IPS DF 6.9 (cell line): ENCODE data around the gene ARRDC2.
A peak's percentile ranks its signal among the peaks of the same experiment; 100 is the strongest.

Source experiments
- DNase-seq: peaks from one replicate; pipeline ENCODE4 v3.0.0-alpha.2; 2013; ENCODE audit warnings: low read depth, low spot score
- H3K27ac ChIP-seq: one replicate; pipeline ENCODE4 v1.5.1; 2013; ENCODE audit warnings: low read length, control low read depth
- H3K27me3 ChIP-seq: 2 replicates; pipeline ENCODE4 v1.6.1; 2013; ENCODE audit warnings: mild to moderate bottlenecking, low read length; ENCODE audit not compliant: control insufficient read depth, insufficient read depth
- H3K36me3 ChIP-seq: 2 replicates; pipeline ENCODE4 v1.6.1; 2013; ENCODE audit warnings: low read length; ENCODE audit not compliant: control insufficient read depth, insufficient read depth
- H3K4me1 ChIP-seq: 2 replicates; pipeline ENCODE4 v1.6.1; 2013; ENCODE audit warnings: low read length; ENCODE audit not compliant: control insufficient read depth, insufficient read depth
- H3K4me3 ChIP-seq: 2 replicates; pipeline ENCODE4 v1.5.1; 2013; ENCODE audit warnings: mild to moderate bottlenecking, low read length
- H3K9me3 ChIP-seq: 2 replicates; pipeline ENCODE4 v1.6.1; 2013; ENCODE audit warnings: low read length, inconsistent platforms; ENCODE audit not compliant: control insufficient read depth, insufficient read depth
- WGBS: extraction: QIAGEN DNeasy Blood & Tissue Kit; methylation state at CpG from one replicate; pipeline ENCODE4 v1.1.7; 2013; ENCODE audit warnings: mixed read lengths, missing lambda C conversion rate; ENCODE audit not compliant: insufficient read length, insufficient coverage; 5-methylcytosine and 5-hydroxymethylcytosine counted together

The ARRDC2 gene

DNA sequence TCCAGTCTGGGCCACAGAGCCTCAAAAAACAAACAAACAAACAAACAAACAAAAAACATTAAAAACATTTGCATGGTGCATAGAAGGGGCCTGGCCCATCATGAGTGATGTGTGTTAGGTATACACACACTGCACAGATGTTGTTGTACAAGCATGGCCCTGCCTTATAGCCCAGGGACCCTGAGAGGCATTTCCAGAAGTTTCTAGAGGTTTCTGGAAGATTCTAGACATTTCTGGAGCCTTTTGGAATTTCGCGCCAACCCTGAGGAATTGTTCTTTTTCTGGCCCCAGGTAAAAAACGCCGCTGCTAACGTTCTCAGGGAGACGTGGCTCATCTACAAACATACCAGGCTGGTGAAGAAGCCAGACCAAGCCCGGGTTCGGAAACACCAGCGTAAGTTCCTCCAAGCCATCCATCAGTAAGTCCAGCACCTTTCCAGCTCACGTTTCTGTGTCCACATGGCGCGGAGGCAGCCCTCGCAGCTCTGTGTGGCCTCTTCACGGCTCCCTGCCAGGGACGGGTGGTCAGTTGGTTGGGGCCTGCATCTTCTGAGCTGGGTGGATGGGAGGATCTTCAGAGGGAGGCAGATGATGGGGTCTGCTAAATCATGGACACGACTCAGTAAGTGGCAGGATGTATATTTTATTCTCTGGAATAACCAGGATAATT is 18.4 kb upstream of the ARRDC2 start:
- H3K4me1 ChIP-seq = no peaks in the 10 kb centered on the region
- H3K9me3 ChIP-seq = no peaks in the 10 kb centered on the region
- no CpG with 5 or more reads among the region's 16 CpGs for WGBS
- no peak for DNase-seq
- H3K36me3 ChIP-seq = no peaks in the 10 kb centered on the region
- no peak overlapping the region for H3K4me3 ChIP-seq
- H3K27ac ChIP-seq = no peak overlapping the region
- H3K27me3 ChIP-seq = no peaks in the 10 kb centered on the region

DNA sequence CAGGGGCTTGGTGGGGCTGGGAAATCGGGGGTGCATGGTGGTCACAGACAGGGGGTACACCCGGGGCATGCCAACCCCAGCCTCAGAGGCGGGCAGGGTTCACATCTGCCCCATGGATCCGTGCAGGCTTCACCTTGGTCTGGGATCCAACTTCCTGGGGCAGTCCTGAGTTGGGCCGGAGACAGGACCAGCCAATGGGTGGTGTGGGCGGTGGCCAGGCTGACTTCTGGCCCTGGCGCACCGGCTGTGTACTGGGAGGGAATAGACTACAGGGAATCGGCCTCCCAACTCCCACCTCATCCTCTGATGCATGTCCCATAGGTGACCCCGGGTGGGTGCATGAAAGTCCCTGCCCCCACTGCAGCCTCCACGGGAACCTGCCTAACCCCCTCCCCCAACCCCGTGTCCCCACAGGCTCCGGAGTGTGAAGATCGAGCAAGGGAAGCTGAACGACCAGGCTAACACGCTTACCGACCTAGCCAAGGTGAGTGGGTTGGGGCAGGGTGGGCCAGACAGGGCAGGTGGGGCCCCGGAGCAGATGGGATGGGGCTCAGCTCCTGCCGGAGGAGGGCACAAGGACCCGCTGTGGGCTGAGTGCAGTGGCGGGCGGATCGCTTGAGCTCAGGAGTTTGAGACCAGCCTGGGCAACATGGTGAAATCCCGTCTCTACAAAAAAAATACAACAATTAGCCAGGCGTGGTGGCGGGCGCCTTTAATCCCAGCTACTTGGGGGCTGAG is 14.7 kb upstream of the ARRDC2 start:
- WGBS = no CpG with 5 or more reads among the region's 27 CpGs
- Histone ChIP-seq H3K36me3 (no peaks in the 10 kb centered on the region), H3K27ac (no peak overlapping the region), H3K9me3 (no peaks in the 10 kb centered on the region), H3K4me3 (no peak overlapping the region), H3K4me1 (peaks cover 4% of the 10 kb centered on the region; the same call in 1 of the 2 replicates), H3K27me3 (no peaks in the 10 kb centered on the region)
- no peak for DNase-seq

DNA sequence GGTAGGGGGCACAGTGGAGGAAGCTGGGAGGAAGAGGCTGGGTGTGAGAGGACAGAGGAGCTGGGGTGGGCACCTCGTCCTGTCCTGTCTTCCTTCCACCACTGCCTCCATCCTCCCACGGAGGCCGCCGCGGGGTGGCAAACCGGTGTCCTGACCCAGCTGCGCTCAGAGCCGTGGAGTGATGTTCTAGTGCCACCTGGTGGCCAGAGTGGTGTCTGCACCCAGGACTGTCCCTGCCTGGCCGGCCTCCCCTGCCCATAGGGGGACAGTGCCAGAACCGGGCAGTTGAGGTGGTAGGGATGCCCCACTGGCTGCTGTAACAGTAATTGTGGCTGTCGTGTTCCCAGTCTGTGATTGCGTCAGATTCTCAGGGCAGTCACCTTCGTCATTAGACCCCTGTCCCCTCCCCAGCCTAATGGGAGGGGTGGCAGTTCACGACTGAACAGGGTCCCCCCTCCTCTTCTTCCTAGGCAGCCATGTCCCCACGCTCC is 11.1 kb upstream of the ARRDC2 start:
- Histone ChIP-seq H3K36me3 (no peaks in the 10 kb centered on the region), H3K9me3 (no peaks in the 10 kb centered on the region), H3K27me3 (peaks cover 1% of the 10 kb centered on the region; the same call in 1 of the 2 replicates), H3K27ac (no peak overlapping the region), H3K4me1 (peaks cover 4% of the 10 kb centered on the region; the same call in 1 of the 2 replicates), H3K4me3 (no peak overlapping the region)
- no peak for DNase-seq
- no CpG with 5 or more reads among the region's 15 CpGs for WGBS

DNA sequence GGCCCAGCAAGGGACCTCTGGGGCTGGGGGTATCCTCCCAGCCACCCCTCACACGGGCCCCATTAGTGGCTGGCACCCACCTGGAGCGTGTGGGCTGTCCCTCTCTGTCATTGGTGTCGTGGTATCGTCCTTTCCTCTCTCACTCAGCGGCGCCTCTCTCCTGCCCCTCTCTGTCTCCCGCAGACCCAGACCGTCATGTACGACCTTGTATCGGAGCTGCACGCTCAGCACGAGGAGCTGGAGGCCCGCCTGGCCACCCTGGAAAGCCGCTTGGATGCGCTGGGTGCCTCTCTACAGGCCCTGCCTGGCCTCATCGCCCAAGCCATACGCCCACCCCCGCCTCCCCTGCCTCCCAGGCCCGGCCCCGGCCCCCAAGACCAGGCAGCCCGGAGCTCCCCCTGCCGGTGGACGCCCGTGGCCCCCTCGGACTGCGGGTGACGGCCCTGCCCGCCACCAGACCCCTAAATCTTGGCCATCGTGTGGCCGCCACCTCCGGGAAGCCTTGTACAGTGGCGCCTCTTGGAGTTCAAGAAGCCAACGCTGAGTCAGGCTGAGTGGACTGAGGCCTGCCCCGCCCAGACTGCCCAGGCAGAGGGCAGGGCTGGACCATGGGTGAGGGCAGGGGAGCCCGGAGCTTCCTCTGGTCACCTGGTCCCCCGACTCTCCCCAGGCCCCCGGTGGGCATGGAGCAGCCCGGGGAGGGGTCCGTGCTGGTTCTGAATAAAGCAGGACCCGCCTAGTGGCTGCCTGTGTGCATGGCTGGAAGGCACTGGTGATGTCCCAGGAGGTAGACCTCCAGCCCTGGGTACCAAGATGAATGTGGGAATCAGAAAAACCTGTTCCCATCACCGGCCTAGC is 9.8 kb upstream of the ARRDC2 start:
- no CpG with 5 or more reads among the region's 41 CpGs for WGBS
- H3K27me3 ChIP-seq = peaks cover 1% of the 10 kb centered on the region; the same call in 1 of the 2 replicates
- H3K9me3 ChIP-seq = no peaks in the 10 kb centered on the region
- H3K27ac ChIP-seq = no peak overlapping the region
- H3K36me3 ChIP-seq = no peaks in the 10 kb centered on the region
- no peak for DNase-seq
- peaks cover 4% of the 10 kb centered on the region; the same call in 1 of the 2 replicates for H3K4me1 ChIP-seq
- no peak overlapping the region for H3K4me3 ChIP-seq

DNA sequence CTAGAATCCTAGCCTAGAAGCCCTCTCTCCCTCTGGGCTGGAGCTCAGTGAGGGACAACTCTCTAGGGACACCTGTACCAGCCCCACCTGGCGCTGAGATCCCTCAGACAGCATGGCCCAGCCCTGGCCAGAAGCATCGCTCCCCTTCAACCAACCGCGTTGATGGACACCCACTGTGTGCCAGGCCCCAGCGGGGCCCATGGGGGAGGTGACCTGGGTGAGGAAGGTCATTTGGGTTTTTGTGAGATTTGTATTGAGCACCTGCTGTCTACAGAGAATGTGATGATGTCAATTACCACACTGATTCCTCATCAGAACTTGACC is 9.2 kb upstream of the ARRDC2 start:
- WGBS = no CpG with 5 or more reads among the region's 5 CpGs
- no peaks in the 10 kb centered on the region for H3K9me3 ChIP-seq
- H3K4me3 ChIP-seq = no peak overlapping the region
- H3K4me1 ChIP-seq = peaks cover 4% of the 10 kb centered on the region; the same call in 1 of the 2 replicates
- peaks cover 1% of the 10 kb centered on the region; the same call in 1 of the 2 replicates for H3K27me3 ChIP-seq
- no peaks in the 10 kb centered on the region for H3K36me3 ChIP-seq
- no peak overlapping the region for H3K27ac ChIP-seq
- no peak for DNase-seq

DNA sequence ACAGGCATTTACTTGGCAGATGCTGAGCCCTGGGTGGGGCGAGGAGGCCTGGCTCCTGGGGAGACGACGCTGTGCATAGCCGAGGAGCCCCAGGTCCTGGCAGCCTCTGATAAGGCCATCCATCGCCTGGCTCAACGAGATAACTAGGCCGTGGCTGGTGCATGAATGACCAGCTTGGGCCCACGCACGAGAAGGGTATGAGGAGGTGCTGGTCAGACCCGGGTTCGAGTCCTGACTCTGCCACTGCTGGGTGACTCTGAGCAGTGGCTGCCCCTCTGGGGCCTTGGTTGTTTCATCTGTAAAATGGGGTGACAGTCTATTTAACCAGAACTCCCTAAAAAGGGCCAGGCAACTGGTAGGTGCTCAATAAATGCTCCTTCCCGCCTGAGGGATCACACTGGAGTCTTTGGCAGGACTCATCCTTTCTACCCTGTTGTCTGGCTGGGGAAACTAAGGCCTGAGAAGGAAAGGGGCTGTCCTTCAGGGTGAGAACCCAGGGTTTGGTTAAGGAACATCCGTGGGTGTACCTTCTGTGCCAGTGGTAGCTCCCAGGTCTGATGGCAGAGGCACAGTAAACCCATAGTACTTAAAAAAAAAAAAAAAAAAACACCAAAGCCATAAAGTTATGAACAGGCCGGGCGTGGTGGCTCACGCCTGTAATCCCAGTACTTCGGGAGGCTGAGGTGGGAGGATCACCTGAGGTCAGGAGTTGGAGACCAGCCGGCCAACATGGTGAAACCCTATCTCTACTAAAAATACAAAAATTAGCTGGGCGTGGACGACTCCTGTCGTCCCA is 8.1 kb upstream of the ARRDC2 start:
- Histone ChIP-seq H3K4me1 (peaks cover 4% of the 10 kb centered on the region; the same call in 1 of the 2 replicates), H3K27ac (no peak overlapping the region), H3K4me3 (no peak overlapping the region), H3K9me3 (no peaks in the 10 kb centered on the region), H3K27me3 (peaks cover 1% of the 10 kb centered on the region; the same call in 1 of the 2 replicates), H3K36me3 (no peaks in the 10 kb centered on the region)
- WGBS = no CpG with 5 or more reads among the region's 21 CpGs
- no peak for DNase-seq

DNA sequence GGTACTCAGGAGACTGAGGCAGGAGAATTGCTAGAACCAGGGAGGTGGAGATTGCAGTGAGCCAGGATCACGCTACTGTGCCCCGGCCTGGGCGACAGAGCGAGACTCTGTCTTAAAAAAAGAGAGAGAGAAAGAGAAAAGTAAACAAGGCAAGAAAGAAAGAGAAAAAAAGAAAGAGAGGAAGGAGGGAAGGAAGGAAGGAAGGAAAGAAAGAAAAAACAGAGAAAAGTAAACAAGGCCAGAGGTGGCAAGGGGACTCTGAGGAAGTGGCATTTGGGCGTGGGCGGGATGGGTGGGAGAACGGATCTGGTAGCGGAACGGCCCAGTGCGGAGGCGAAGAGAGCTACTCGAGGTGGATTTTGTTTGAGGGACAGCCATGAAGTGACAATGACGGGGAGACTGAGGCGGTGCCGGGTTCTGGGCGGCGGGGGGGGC is 7.5 kb upstream of the ARRDC2 start:
- Histone ChIP-seq H3K27me3 (peaks cover 1% of the 10 kb centered on the region; the same call in 1 of the 2 replicates), H3K4me3 (peak overlapping the region; percentile 36; the same call in 1 of the 2 replicates), H3K4me1 (peaks cover 4% of the 10 kb centered on the region; the same call in 1 of the 2 replicates), H3K27ac (no peak overlapping the region), H3K9me3 (no peaks in the 10 kb centered on the region), H3K36me3 (no peaks in the 10 kb centered on the region)
- no peak for DNase-seq
- no CpG with 5 or more reads among the region's 17 CpGs for WGBS

DNA sequence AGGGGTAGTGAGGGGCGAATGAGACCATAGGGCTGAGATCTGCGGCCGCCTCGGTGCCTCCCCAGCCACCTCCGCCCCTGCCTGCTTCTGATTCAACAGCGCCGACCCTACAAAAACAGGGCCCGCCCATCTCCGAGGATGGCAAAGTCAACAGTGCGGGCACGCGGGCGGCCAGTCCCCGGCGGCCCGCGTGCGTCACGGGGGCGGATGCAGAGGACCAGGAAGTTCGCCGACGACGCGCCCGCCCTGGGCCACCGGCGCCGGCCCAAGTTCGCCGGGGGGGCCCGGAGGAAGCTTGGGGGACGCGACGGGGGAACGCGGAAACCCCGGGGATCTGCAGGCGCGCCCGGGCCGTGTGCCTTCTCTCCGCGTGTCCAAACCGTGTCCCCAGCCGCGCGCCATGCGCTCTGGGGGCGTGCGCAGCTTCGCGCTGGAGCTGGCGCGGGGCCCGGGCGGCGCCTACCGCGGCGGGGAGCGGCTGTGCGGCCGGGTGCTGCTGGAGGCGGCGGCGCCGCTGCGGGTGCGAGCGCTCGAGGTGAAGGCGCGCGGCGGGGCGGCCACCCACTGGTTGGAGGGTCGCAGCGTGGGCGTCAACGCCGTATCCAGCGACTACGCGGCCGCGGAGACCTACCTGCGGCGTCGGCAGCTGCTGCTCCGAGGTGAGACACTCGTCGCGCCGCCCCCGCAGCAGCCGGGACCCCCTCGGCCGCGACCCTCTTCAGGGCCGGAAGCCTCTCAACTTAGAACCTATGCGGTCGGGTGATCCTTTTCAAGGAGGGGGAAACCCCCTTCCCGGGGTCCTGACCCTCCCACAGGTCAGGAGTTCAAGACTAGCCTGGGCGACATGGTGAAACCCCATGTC is 6.8 kb upstream of the ARRDC2 start:
- no peak overlapping the region for H3K27ac ChIP-seq
- no peak for DNase-seq
- H3K4me1 ChIP-seq = peaks cover 4% of the 10 kb centered on the region; the same call in 1 of the 2 replicates
- no peaks in the 10 kb centered on the region for H3K36me3 ChIP-seq
- H3K27me3 ChIP-seq = peaks cover 1% of the 10 kb centered on the region; the same call in 1 of the 2 replicates
- no peaks in the 10 kb centered on the region for H3K9me3 ChIP-seq
- WGBS = no CpG with 5 or more reads among the region's 105 CpGs
- peak overlapping the region; percentile 36; the same call in 1 of the 2 replicates for H3K4me3 ChIP-seq

DNA sequence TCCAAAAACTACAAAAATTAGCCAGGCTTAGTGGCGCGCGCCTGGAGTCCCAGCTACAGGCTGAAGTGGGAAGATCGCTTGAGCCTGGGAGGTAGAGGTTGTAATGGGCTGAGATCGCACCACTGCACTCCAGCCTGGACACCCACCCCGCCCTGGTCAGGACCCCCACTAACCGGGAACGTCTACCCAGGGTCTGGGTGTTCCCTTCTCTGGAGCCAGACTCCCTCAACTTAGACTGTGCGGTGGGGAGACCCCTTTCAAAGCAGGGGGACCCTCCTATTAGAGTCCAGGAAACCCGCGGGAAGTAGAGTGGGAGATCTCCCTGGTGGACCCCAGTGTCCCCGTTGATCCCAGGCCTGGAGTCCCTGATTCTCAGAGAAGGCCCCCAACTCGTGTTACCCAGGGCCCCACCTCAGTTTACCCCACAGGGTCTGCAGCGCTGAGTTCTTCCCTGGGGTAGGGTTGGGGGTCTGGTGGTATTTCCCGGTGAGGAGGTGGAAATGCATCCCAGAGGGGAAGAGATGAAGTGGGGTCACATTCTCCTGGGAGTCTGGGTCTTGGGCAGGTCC is 6.1 kb upstream of the ARRDC2 start:
- Histone ChIP-seq H3K27ac (no peak overlapping the region), H3K4me3 (peak overlapping the region; percentile 36; the same call in 1 of the 2 replicates), H3K9me3 (no peaks in the 10 kb centered on the region), H3K36me3 (no peaks in the 10 kb centered on the region), H3K27me3 (peaks cover 1% of the 10 kb centered on the region; the same call in 1 of the 2 replicates), H3K4me1 (peaks cover 2% of the 10 kb centered on the region; the same call in 1 of the 2 replicates)
- WGBS = no CpG with 5 or more reads among the region's 15 CpGs
- DNase-seq = no peak
